Activated naive CD8-positive, alpha-beta T cell treated with anti-CD3 and anti-CD28 coated beads, Interleukin-2, amount 10 ng/mL, durations not matched to agents 7 days and 5 days (primary cell): ENCODE results near the gene MIPEP. TPM values are rescaled to one million over a fixed set of nuclear protein-coding genes. Genes with fewer than 3 reads are reported as not detected.

Experiments used
- ATAC-seq: fragments of 150-1000 bp; cut with Tn5 transposase; one replicate; pipeline ENCODE4 v1.10.0; 2021; ENCODE audit warnings: low read depth, moderate library complexity
- POLR2A ChIA-PET: fragments of 350-600 bp; sonication (Branson Sonifier 250); formaldehyde crosslinking; loops from one replicate; lab custom pipeline; 2021; ENCODE audit warnings: antibody characterized with exemption; lab: Charles Lee
- DNase-seq: peaks from one replicate; pipeline ENCODE4 v3.0.0; 2021
- H3K27ac Mint-ChIP-seq: one replicate; pipeline ENCODE4 v1.8.0; 2022; ENCODE audit warnings: mild to moderate bottlenecking, mixed read lengths
- H3K27me3 Mint-ChIP-seq: one replicate; pipeline ENCODE4 v1.8.0; 2022; ENCODE audit warnings: mild to moderate bottlenecking, moderate library complexity, mixed read lengths
- H3K36me3 Mint-ChIP-seq: one replicate; pipeline ENCODE4 v1.8.0; 2021; ENCODE audit warnings: mild to moderate bottlenecking, mixed read lengths
- H3K4me1 Mint-ChIP-seq: one replicate; pipeline ENCODE4 v1.8.0; 2021; ENCODE audit warnings: mixed read lengths
- H3K4me3 Mint-ChIP-seq: one replicate; pipeline ENCODE4 v1.8.0; 2022; ENCODE audit warnings: mild to moderate bottlenecking, moderate library complexity, mixed read lengths
- H3K9me3 Mint-ChIP-seq: one replicate; pipeline ENCODE4 v1.8.0; 2021; ENCODE audit warnings: mixed read lengths
- total RNA-seq, 2 experiments: library from RNA; stranded (reverse); gene quantifications; one replicate each; pipeline ENCODE4 v1.2.3, GENCODE V29; 2021

MIPEP gene
- total RNA-seq, 2 experiments from 2014 or later, result 7.1 to 9.4 TPM

DNA sequence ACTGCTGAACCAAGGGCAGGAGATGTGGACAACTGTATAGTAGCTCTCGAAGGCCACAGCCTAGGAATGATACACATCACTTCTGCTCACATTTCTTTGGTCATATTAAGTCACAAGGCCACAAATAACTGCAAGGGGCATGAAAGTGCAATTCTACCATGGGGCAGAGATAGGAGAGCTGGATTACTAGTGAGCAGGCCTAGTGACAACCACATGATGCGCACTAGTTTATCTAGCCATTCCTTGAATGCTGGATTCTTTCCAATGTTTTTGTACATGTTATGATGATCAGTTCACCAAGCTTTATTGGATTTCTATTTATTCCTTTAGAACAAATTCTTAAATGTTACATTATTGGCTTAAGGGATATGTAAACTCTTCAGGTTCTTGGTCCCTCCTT, 100.7 kb downstream of the MIPEP start:
- ATAC-seq, result no peak
- no peak overlapping the region for H3K4me3 Mint-ChIP-seq
- POLR2A ChIA-PET, result no interaction called here
- no peaks in the 10 kb centered on the region for H3K4me1 Mint-ChIP-seq
- H3K27ac Mint-ChIP-seq, result no peak overlapping the region
- no peaks in the 10 kb centered on the region for H3K27me3 Mint-ChIP-seq
- no peak for DNase-seq
- H3K9me3 Mint-ChIP-seq, result no peaks in the 10 kb centered on the region
- peaks cover under 1% of the 10 kb centered on the region for H3K36me3 Mint-ChIP-seq

DNA sequence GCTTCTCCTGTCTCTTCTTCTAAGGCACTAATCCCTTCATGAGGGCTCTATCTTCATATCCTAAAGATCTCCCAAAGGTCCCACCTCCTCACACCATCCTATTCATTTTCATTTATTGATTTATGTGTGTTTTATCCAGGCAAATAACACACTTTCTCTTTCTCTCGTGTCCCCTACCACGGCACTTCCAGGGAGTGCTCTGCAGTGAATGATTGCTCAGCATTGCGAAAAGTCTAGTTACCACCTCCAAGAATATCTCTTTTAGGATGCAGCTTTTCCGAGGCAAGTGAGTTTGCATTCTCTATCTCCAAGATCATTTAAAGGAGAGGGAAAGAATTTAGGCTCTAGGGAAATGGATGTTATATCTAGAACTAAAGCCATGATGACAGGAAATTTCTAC, 101.7 kb downstream of the MIPEP start:
- H3K27ac Mint-ChIP-seq, result no peak overlapping the region
- no peaks in the 10 kb centered on the region for H3K36me3 Mint-ChIP-seq
- POLR2A ChIA-PET, result no interaction called here
- H3K27me3 Mint-ChIP-seq, result no peaks in the 10 kb centered on the region
- DNase-seq (no peak), ATAC-seq (no peak)
- H3K9me3 Mint-ChIP-seq, result no peaks in the 10 kb centered on the region
- no peak overlapping the region for H3K4me3 Mint-ChIP-seq
- H3K4me1 Mint-ChIP-seq, result no peaks in the 10 kb centered on the region

DNA sequence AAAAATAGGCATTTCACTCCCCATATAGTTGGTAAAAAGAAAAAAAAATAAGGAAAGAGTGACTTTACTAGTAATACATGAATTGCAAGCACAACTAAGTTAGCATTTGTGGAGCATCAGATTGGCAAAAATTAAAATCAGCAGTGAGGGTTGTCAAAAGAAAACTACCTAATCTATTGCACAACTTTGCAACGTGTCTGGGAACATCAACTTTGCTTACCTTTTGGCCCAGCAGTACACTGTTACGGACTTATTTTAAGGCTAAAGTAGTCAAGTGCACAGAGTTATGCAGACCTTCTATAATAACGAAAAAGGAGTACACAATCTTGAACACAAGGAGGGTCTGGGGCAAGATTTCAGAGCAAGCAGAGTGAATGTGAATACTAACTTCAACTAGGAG, 102.6 kb downstream of the MIPEP start:
- DNase-seq (no peak), ATAC-seq (no peak)
- Mint-ChIP-seq H3K4me1 (no peaks in the 10 kb centered on the region), H3K9me3 (no peaks in the 10 kb centered on the region), H3K4me3 (no peak overlapping the region), H3K36me3 (no peaks in the 10 kb centered on the region), H3K27ac (no peak overlapping the region), H3K27me3 (no peaks in the 10 kb centered on the region)
- POLR2A ChIA-PET, result no interaction called here

DNA sequence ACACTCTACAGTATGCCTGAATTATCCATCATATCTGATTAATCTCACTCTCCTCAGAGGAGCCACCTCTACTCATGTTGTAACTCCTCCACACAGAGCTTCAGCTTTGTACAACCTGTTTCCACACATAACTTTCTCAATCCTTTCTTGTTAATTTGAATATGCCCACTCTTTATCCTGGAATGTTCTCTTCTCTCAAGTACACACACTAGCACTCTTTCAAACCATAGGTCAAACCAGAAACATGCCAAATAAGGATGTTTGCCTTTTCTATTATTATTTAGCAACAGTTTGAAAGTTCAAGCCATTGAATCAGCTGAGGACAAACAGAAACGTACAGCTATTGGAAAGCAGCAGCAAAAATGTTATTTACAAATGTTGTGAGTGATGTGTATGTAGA, 110.3 kb downstream of the MIPEP start:
- no peak for DNase-seq
- H3K9me3 Mint-ChIP-seq, result no peaks in the 10 kb centered on the region
- no peak overlapping the region for H3K27ac Mint-ChIP-seq
- ATAC-seq, result no peak
- peaks cover 6% of the 10 kb centered on the region for H3K4me1 Mint-ChIP-seq
- peaks cover 3% of the 10 kb centered on the region for H3K36me3 Mint-ChIP-seq
- POLR2A ChIA-PET, result no interaction called here
- no peaks in the 10 kb centered on the region for H3K27me3 Mint-ChIP-seq
- no peak overlapping the region for H3K4me3 Mint-ChIP-seq

DNA sequence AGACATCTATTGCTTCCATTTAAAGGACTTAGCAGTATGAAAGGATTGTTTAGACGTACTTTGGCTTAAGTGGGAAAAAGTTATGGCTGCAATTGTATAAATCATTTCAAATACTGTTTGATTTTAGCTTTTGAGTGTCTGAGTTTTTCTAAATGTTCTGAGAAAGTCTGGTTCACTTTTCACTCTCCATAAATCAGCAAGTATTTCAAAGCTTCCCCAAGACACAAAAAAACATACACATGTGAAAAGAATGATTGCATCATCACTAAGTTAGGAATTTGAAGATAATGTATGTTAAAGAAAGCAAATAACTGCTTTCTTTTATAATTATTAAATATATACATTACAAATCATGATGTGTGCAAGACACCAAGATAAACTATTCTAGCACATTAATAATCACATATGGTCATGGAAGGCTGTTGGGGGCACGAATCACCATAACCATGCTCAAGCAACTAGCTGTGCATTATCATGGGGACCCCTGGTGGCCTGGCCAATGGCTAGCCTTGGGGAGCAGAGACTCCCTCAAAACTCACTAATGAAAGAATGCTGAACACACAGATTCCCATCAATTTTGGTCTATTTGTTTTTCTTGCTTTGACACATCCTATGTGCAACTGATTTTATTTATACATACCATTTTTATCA, 111.1 kb downstream of the MIPEP start:
- POLR2A ChIA-PET, result no interaction called here
- Mint-ChIP-seq H3K27me3 (no peaks in the 10 kb centered on the region), H3K36me3 (peaks cover 3% of the 10 kb centered on the region), H3K27ac (no peak overlapping the region), H3K9me3 (no peaks in the 10 kb centered on the region), H3K4me1 (peaks cover 6% of the 10 kb centered on the region), H3K4me3 (no peak overlapping the region)
- DNase-seq (no peak), ATAC-seq (no peak)

DNA sequence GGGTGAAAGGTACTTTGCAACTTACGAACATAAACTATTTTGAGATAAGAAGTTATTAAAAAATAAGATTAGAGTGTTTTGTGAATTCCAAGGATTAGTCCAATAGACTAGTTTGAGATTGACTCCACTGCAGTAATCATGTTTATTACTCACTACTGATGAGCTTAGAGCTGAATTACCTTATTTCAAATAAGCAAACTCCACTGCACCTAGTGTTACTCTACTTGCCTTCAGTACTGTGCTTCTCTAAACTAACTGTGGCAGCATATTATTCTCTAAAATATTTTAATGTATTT, 111.7 kb downstream of the MIPEP start:
- ATAC-seq (no peak), DNase-seq (no peak)
- Mint-ChIP-seq H3K27ac (no peak overlapping the region), H3K4me3 (no peak overlapping the region), H3K27me3 (no peaks in the 10 kb centered on the region), H3K4me1 (peaks cover 6% of the 10 kb centered on the region), H3K36me3 (peaks cover 3% of the 10 kb centered on the region), H3K9me3 (no peaks in the 10 kb centered on the region)
- POLR2A ChIA-PET, result no interaction called here

DNA sequence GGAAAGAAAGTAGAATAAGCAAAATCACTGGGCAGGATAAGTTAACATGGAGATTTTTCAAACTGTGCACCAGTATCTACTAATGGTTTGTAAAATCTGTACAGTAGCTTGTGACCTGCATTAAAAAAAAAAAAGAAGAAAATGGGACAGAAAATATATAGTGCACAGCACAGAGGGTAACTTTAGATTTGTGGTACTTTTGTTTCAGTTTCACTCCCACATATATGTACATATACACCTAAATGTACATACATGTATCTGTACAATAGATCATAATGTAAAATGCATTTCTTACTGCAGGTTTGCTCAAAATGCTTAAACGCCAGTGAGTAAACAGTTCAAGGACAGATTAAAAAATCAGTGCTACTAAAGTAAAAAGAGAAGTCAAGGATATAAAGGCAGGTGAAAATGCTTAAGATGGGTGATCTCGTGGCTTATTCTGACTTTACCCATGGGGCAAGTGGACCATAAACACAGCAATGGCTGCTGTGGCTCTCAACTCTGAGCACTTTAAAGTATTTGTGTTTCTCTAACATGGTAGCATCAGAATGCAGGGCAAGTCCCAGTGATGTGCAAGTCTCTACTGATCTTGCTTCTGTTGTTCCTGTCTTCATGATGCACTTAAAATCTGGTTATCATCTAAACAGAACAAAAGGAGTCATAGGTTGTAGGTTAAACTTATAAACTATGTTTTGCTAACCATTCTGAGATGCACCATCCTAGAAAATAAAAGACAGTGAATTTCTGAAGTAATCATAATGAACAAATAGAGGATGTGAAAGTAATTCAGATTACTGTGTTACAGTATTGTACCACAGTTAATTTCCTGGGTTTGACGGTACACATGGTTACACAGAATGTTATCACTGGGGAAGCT, 112.3 kb downstream of the MIPEP start:
- ATAC-seq (peak; percentile 39), DNase-seq (no peak)
- peaks cover 3% of the 10 kb centered on the region for H3K36me3 Mint-ChIP-seq
- H3K27me3 Mint-ChIP-seq, result no peaks in the 10 kb centered on the region
- H3K27ac Mint-ChIP-seq, result no peak overlapping the region
- no peaks in the 10 kb centered on the region for H3K9me3 Mint-ChIP-seq
- POLR2A ChIA-PET, result no interaction called here
- no peak overlapping the region for H3K4me3 Mint-ChIP-seq
- H3K4me1 Mint-ChIP-seq, result peaks cover 6% of the 10 kb centered on the region

DNA sequence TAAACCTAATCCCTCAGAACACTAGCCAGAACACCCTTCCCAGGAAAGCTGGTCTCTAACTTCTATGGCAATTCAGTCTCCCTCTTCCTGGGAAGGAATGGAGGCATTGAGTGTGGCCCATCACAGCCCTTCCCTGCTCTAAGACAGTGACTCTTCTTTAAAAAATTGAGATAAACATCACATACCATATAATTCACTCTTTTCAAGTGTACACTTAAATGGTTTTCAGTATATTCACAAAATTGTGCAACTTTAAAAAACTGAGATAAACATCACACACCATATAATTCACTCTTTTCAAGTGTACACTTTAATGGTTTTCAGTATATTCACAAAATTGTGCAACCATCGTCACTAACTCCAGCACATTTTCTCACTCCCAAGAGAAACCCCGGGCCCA, 116.5 kb downstream of the MIPEP start:
- POLR2A ChIA-PET, result no interaction called here

DNA sequence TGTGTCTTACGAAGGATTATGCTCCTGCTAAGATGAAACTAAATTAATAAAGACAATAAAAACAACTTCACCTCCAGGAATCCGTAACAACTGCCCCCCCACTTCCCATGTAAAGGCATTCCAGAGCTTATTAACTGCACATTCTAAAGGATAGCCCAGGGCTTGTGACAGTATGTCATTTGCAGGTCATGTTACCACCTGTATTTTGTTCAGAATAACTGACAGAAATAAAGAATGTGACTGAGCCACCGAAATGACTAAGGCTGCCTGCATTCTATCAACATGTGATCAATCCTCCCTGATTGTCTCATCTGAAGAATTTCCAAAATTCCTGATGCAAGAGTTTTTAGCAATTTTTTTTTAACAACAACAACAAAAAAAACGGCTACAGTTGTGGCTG, 117.2 kb downstream of the MIPEP start:
- Mint-ChIP-seq H3K27ac (no peak overlapping the region), H3K36me3 (no peaks in the 10 kb centered on the region), H3K4me3 (no peak overlapping the region), H3K9me3 (no peaks in the 10 kb centered on the region), H3K27me3 (no peaks in the 10 kb centered on the region), H3K4me1 (peaks cover 9% of the 10 kb centered on the region)
- POLR2A ChIA-PET, result no interaction called here
- ATAC-seq, result no peak
- DNase-seq, result no peak

More for the DNA sequence above, 116.5 kb downstream of the MIPEP start:
- Mint-ChIP-seq H3K4me3 (no peak overlapping the region), H3K4me1 (peaks cover 10% of the 10 kb centered on the region), H3K9me3 (no peaks in the 10 kb centered on the region), H3K27me3 (no peaks in the 10 kb centered on the region), H3K27ac (no peak overlapping the region), H3K36me3 (no peaks in the 10 kb centered on the region)
- no peak for DNase-seq
- ATAC-seq, result no peak

DNA sequence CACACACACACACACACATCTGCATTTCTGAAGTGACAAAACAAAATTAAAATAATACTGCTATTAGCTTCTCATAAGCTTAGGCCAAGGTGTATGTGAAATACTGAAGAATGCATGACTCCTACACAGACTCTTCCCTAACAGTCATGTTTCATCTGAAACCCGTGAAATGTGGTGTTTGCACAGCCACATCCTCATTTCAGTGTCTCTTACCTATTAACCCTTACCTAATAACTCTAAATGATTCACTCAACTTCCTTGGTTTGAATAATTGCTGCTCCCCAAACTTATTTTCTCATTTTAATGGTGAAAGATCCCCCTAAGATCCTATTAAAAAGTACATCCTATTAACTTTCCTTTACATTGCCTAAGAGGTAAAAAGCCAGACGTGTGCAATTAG, 117.6 kb downstream of the MIPEP start:
- no peak overlapping the region for H3K27ac Mint-ChIP-seq
- H3K9me3 Mint-ChIP-seq, result no peaks in the 10 kb centered on the region
- ATAC-seq (peak; percentile 42), DNase-seq (no peak)
- no peaks in the 10 kb centered on the region for H3K27me3 Mint-ChIP-seq
- H3K4me3 Mint-ChIP-seq, result no peak overlapping the region
- H3K36me3 Mint-ChIP-seq, result no peaks in the 10 kb centered on the region
- H3K4me1 Mint-ChIP-seq, result peaks cover 5% of the 10 kb centered on the region
- POLR2A ChIA-PET, result no interaction called here

DNA sequence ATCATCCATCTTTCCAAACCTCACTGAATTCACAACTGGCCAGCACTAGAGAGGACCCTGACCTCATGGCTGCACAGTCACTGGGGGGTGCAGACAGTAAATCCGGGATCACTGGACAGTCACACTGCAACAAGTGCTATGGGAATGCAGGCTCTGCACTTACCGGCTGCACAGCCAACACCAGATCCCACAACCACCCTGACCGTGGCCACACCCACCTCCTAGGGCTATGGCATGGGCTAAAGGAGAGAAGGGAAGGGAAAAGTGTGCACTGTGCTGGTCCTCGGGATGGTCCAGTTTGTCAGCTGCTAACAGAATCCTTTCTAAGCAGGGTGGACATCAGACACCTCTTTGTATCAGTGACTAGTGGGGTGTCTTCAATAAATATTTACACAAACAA, 118.2 kb downstream of the MIPEP start:
- Mint-ChIP-seq H3K27ac (no peak overlapping the region), H3K9me3 (no peaks in the 10 kb centered on the region), H3K27me3 (no peaks in the 10 kb centered on the region), H3K36me3 (no peaks in the 10 kb centered on the region), H3K4me1 (peaks cover 5% of the 10 kb centered on the region), H3K4me3 (no peak overlapping the region)
- POLR2A ChIA-PET, result no interaction called here
- DNase-seq (no peak), ATAC-seq (no peak)

DNA sequence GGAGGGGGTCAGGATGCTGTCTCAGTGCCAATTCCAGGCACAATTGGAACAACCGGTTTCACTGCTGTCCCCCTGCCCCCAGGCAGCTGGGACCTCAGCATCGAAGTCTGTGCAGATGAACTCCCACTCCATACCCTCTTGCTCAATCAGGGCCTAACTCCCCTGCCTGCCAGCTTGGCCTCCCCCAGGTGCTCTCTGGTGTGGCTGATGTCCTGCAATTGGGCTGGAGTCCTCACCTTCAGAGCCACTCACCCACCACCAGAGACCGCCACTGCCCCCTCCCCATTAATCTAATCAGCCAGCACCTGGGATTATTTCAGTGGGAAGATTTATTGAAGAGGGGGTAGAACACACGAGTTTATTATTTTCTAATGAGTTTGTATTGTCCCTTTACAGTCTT, 118.8 kb downstream of the MIPEP start:
- Mint-ChIP-seq H3K27me3 (no peaks in the 10 kb centered on the region), H3K27ac (no peak overlapping the region), H3K9me3 (no peaks in the 10 kb centered on the region), H3K4me3 (no peak overlapping the region), H3K36me3 (no peaks in the 10 kb centered on the region), H3K4me1 (peaks cover 5% of the 10 kb centered on the region)
- POLR2A ChIA-PET, result no interaction called here
- ATAC-seq (no peak), DNase-seq (no peak)

DNA sequence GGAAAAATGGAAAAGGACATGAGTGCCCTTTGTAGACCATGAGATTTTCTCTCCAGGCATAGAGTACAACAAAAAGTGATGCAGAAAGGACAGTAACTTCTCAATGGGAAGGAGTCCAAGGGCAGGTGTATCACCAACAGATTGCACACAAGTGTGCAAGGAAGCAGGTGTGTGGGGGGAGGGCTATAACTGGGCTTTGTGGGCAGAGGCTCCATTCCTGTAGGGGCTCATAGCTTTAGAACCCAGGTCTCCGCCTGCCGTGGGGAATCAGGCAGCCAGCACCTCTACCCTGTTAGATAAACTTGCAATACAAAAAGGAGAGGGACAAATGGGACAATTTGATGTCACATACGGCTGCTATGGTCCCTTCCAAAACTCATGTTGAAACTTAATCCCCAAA, 119.8 kb downstream of the MIPEP start:
- DNase-seq (no peak), ATAC-seq (no peak)
- H3K36me3 Mint-ChIP-seq, result no peaks in the 10 kb centered on the region
- POLR2A ChIA-PET, result no interaction called here
- H3K4me3 Mint-ChIP-seq, result no peak overlapping the region
- H3K27me3 Mint-ChIP-seq, result no peaks in the 10 kb centered on the region
- no peak overlapping the region for H3K27ac Mint-ChIP-seq
- no peaks in the 10 kb centered on the region for H3K9me3 Mint-ChIP-seq
- H3K4me1 Mint-ChIP-seq, result peaks cover 5% of the 10 kb centered on the region

DNA sequence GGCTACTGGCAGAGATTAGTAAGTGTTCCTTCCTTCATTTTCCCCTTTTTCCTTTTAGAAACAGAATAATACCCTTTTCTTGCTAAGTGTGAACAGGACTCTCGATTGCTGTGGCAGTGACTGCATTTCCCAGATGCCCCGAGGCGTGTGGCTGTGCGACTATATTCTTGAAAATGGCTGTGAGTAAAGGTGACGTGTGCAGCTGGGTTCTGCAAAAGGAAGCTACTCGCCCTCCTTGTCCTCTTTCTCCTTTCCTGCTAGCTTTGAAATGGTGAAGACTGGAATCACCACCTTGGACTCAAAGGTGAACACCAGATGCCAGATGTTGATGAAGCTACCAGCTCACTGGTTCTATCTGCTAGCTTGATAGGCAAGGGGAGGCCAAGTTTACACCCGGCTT, 121.4 kb downstream of the MIPEP start:
- ATAC-seq (no peak), DNase-seq (no peak)
- POLR2A ChIA-PET, result no interaction called here
- no peak overlapping the region for H3K4me3 Mint-ChIP-seq
- H3K9me3 Mint-ChIP-seq, result no peaks in the 10 kb centered on the region
- no peaks in the 10 kb centered on the region for H3K27me3 Mint-ChIP-seq
- no peak overlapping the region for H3K27ac Mint-ChIP-seq
- H3K36me3 Mint-ChIP-seq, result no peaks in the 10 kb centered on the region
- H3K4me1 Mint-ChIP-seq, result peaks cover 5% of the 10 kb centered on the region
